ENCODE results near the gene FGD4. TPM values are rescaled to one million over a fixed set of nuclear protein-coding genes. Genes with fewer than 3 reads are reported as not detected.

FGD4 gene
- total and polyA plus RNA-seq, 2 donors (not counting 3 experiments of a cell fraction or from before 2014, with no cell fraction given) = 6.6 to 44.7 TPM

DNA sequence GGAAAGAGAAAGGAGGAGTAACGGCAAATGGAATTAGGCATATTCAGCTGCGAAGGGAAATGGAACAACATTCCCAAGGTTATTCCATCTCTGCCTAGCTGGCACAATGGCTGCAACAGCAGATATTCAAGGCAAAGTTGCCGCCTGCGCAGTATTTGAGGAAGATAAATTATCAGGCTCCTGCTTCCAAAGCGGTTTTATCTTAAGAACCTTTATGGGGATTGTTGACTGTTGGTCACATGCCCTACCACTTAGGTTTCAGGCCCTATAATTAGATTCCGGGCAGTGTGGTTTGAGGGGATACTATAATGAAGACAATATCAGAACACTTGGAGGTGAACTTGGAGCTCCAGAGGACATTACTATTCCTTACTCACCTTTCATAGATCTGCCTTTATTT, 99.7 kb downstream of the FGD4 start:
- H3K4me2 ChIP-seq (ENCODE audit: insufficient read depth, low read length) = no peak overlapping the region
- H3K27ac ChIP-seq (ENCODE audit: insufficient read depth, low read depth, low read length) = no peak overlapping the region
- H4K20me1 ChIP-seq (replicated peaks; ENCODE audit: control insufficient read depth, extremely low read depth, insufficient read depth, low read length) = no peaks in the 10 kb centered on the region
- ChIA-PET CTCF (no interaction called here), POLR2A (no interaction called here)
- FAIRE-seq (no peak), DNase-seq (ENCODE audit: low read depth, low spot score) (no peak)
- no peaks in the 10 kb centered on the region for H3K36me3 ChIP-seq (ENCODE audit: control insufficient read depth in 2 of 2, extremely low read depth in 1 of 2, insufficient read depth in 2 of 2, low read length in 2 of 2)
- H3K27me3 ChIP-seq (ENCODE audit: control insufficient read depth in 2 of 2, insufficient read depth in 2 of 2, low read length in 2 of 2) = no peaks in the 10 kb centered on the region
- H3K9me1 ChIP-seq (replicated peaks; ENCODE audit: control insufficient read depth, extremely low read depth, insufficient read depth, low read length) = no peaks in the 10 kb centered on the region
- dilution Hi-C loops (cut with MboI; ENCODE audit: extremely low pct_ligation_motif_present, low sequenced_read_pairs) (no loop called here), intact Hi-C loops (cut with micrococcal nuclease) (loop anchor here (1.0 kb wide), 1 partner anchor 31 kb away; no protein-coding TSS in a partner anchor)
- no peaks in the 10 kb centered on the region for H3K9me3 ChIP-seq (replicated peaks; ENCODE audit: control insufficient read depth, insufficient read depth, low read length)
- peaks cover 21% of the 10 kb centered on the region for H3K4me1 ChIP-seq (ENCODE audit: control insufficient read depth, extremely low read depth, insufficient read depth, low read length)
- BruUV-seq (replicated peaks) = no TSS peak
- no peak overlapping the region for H2AFZ ChIP-seq (ENCODE audit: low read depth, low read length)
- no peak overlapping the region for H3K4me3 ChIP-seq (replicated peaks in 1 of 3; ENCODE audit: insufficient read depth in 1 of 3, low read depth in 1 of 3, low read length in 3 of 3)
- H3K9ac ChIP-seq (replicated peaks; ENCODE audit: extremely low read depth, insufficient read depth, low read length) = no peak overlapping the region
- TF ChIP-seq, protein P1, sequence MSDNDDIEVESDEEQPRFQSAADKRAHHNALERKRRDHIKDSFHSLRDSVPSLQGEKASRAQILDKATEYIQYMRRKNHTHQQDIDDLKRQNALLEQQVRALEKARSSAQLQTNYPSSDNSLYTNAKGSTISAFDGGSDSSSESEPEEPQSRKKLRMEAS (IDR thresholded peaks at IDR 0.05; ENCODE audit: insufficient read depth, insufficient read length) = no peak
- TF ChIP-seq, protein P2, sequence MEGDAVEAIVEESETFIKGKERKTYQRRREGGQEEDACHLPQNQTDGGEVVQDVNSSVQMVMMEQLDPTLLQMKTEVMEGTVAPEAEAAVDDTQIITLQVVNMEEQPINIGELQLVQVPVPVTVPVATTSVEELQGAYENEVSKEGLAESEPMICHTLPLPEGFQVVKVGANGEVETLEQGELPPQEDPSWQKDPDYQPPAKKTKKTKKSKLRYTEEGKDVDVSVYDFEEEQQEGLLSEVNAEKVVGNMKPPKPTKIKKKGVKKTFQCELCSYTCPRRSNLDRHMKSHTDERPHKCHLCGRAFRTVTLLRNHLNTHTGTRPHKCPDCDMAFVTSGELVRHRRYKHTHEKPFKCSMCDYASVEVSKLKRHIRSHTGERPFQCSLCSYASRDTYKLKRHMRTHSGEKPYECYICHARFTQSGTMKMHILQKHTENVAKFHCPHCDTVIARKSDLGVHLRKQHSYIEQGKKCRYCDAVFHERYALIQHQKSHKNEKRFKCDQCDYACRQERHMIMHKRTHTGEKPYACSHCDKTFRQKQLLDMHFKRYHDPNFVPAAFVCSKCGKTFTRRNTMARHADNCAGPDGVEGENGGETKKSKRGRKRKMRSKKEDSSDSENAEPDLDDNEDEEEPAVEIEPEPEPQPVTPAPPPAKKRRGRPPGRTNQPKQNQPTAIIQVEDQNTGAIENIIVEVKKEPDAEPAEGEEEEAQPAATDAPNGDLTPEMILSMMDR (IDR thresholded peaks at IDR 0.05; ENCODE audit: extremely low read depth in 1 of 2, insufficient read depth in 1 of 2, low read depth in 1 of 2, low read length in 2 of 2) = no peak
- TF ChIP-seq POLR2A (IDR thresholded peaks at IDR 0.05; ENCODE audit: low read depth, low read length) (no peak), EZH2 (IDR thresholded peaks at IDR 0.05; ENCODE audit: borderline replicate concordance, low read depth, low read length, severe bottlenecking) (no peak), JUN (IDR thresholded peaks at IDR 0.05; ENCODE audit: borderline replicate concordance, insufficient read depth, insufficient read length, low read depth) (no peak), MYC (IDR thresholded peaks at IDR 0.05; ENCODE audit: low read depth, low read length) (no peak), FOS (IDR thresholded peaks at IDR 0.05; ENCODE audit: borderline replicate concordance, insufficient read depth, low read length) (no peak), GATA2 (IDR thresholded peaks at IDR 0.05; ENCODE audit: insufficient read depth, insufficient read length, low read depth, low read length) (no peak), POLR2AphosphoS5 (IDR thresholded peaks at IDR 0.05; ENCODE audit: insufficient read depth, low read depth, low read length) (no peak)
- H3K79me2 ChIP-seq (ENCODE audit: control insufficient read depth, insufficient read depth, low read length) = peaks cover 15% of the 10 kb centered on the region

All from endothelial cell of umbilical vein (primary cell).